Measurements from ENCODE around the gene MBD3L3.

DNA sequence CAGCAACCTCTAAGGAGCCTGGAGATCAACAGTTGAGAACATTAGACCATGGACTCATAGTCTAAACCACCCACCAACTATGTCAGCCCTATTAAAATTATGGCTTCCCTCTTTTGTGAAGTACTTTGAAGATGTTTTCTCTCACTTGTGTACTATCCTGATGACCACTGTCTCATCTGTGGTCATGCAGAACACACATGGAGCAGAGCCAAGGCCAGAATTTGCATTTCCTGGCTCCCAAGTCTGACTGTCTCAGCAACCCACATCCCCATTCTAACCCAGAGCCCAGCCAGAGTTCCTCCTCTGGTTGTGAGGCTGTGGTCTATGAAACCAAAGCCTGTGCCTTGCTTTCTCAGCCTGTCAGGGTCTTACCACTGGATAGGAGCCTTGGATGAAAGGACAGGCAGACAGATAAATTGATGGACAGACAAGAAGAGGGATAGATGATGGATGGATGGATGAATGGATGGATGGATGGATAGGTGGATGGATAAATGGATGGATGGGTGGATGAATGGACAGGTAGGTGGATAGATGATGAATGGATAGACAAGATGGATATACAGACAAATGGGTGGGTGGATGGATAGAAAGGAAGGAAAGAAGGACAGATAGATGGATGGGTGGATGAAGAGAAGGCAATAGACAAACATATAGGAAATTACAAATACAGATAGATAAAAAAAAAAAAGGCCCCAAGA is 46.4 kb upstream of the MBD3L3 start:
- TF ChIP-seq TAF1 (IDR thresholded peaks at IDR 0.05; ENCODE audit: borderline replicate concordance, insufficient read depth, low read length), result no peak
- no peak for TF ChIP-seq POLR2AphosphoS5 (IDR thresholded peaks at IDR 0.05; ENCODE audit: low read depth, low read length)
- no peak for TF ChIP-seq SIN3A (IDR thresholded peaks at IDR 0.05; ENCODE audit: borderline replicate concordance, insufficient read depth, low read length)
- TF ChIP-seq, protein P1, sequence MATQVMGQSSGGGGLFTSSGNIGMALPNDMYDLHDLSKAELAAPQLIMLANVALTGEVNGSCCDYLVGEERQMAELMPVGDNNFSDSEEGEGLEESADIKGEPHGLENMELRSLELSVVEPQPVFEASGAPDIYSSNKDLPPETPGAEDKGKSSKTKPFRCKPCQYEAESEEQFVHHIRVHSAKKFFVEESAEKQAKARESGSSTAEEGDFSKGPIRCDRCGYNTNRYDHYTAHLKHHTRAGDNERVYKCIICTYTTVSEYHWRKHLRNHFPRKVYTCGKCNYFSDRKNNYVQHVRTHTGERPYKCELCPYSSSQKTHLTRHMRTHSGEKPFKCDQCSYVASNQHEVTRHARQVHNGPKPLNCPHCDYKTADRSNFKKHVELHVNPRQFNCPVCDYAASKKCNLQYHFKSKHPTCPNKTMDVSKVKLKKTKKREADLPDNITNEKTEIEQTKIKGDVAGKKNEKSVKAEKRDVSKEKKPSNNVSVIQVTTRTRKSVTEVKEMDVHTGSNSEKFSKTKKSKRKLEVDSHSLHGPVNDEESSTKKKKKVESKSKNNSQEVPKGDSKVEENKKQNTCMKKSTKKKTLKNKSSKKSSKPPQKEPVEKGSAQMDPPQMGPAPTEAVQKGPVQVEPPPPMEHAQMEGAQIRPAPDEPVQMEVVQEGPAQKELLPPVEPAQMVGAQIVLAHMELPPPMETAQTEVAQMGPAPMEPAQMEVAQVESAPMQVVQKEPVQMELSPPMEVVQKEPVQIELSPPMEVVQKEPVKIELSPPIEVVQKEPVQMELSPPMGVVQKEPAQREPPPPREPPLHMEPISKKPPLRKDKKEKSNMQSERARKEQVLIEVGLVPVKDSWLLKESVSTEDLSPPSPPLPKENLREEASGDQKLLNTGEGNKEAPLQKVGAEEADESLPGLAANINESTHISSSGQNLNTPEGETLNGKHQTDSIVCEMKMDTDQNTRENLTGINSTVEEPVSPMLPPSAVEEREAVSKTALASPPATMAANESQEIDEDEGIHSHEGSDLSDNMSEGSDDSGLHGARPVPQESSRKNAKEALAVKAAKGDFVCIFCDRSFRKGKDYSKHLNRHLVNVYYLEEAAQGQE (IDR thresholded peaks at IDR 0.05; ENCODE audit: insufficient read depth in 1 of 2, low read depth in 2 of 2, low read length in 2 of 2), result no peak
